GM12878 (cell line): Measurements from ENCODE around the gene CD40LG. TPM values are rescaled to one million over a fixed set of nuclear protein-coding genes. Genes with fewer than 3 reads are reported as not detected.

ENCODE experiments used
- BRCA1 ChIP-seq: IDR thresholded peaks from 2 replicates; pipeline ENCODE4 v1.6.1; 2011; ENCODE audit warnings: low read depth, low read length, improper control_type of control experiment
- IKZF2 ChIP-seq, 2 experiments: fragments of 450-650 bp; IDR thresholded peaks; 2 replicates each; pipeline ENCODE4 v1.6.1; 2017; ENCODE audit warnings: mild to moderate bottlenecking in 2 of 2, moderate library complexity in 2 of 2
- IRF4 ChIP-seq: IDR thresholded peaks from 2 replicates; pipeline ENCODE4 v1.6.1; 2011; ENCODE audit warnings: low read depth, low read length
- JUNB ChIP-seq: IDR thresholded peaks from 2 replicates; pipeline ENCODE4 v1.6.1; 2016; ENCODE audit warnings: antibody characterized with exemption, mild to moderate bottlenecking
- MTA3 ChIP-seq: IDR thresholded peaks from 2 replicates; pipeline ENCODE4 v1.6.1; 2012; ENCODE audit warnings: low read length, inconsistent platforms, borderline replicate concordance
- NFYB ChIP-seq: IDR thresholded peaks from 2 replicates; pipeline ENCODE4 v1.6.1; 2011; ENCODE audit warnings: low read depth, mild to moderate bottlenecking, low read length, improper control_type of control experiment, moderate library complexity; ENCODE audit not compliant: insufficient read depth
- SPI1 ChIP-seq: IDR thresholded peaks from 2 replicates; pipeline ENCODE4 v1.6.1; 2011; ENCODE audit warnings: low read depth, mild to moderate bottlenecking, low read length, moderate library complexity, borderline replicate concordance; ENCODE audit not compliant: insufficient read depth
- ZZZ3 ChIP-seq: IDR thresholded peaks from 2 replicates; pipeline ENCODE4 v1.6.1; 2011; ENCODE audit warnings: low read depth; ENCODE audit not compliant: control insufficient read depth, insufficient read length
- polyA plus RNA-seq, 11 experiments: library from polyadenylated mRNA; depleted of rRNA in 4 of 11; unstranded in 6 of 11; stranded (reverse) in 5 of 11; fragments of >200 nt; fragmentation: Nextera tagmentation in 4 of 11; fragmentation: Illumina TruSeq in 1 of 11; extraction: Ambion mirVana in 4 of 11; extraction: Trizol in 1 of 11; gene quantifications; 1 replicate in 1 of 11; 2 replicates in 10 of 11; pipeline versions ENCODE4 v1.2.1 to v1.2.3, GENCODE V29; 2011 to 2016; ENCODE audit warnings: inconsistent platforms in 2 of 11, missing spikeins in 2 of 11, low read depth in 1 of 11
- total RNA-seq, 4 experiments: library from RNA; depleted of rRNA in 3 of 4; stranded (reverse); fragments of >200 nt in 3 of 4; fragmentation: Illumina TruSeq in 1 of 4; extraction: Trizol in 1 of 4; gene quantifications; 2 replicates each; pipeline versions ENCODE4 v1.2.1 to v1.2.3, GENCODE V29; 2013 to 2021
- TF ChIP-seq, protein P1 (sequence below): IDR thresholded peaks from 2 replicates; pipeline ENCODE4 v1.6.1; 2012; ENCODE audit warnings: improper control_type of control experiment, low read depth, low read length; ENCODE audit not compliant: insufficient replicate concordance
- TF ChIP-seq, protein P2 (sequence below): IDR thresholded peaks from 2 replicates; pipeline ENCODE4 v1.6.1; 2012; ENCODE audit warnings: low read length, inconsistent platforms

Gene CD40LG
- total and polyA plus RNA-seq, 10 of the 15 experiments (the other 5 are each of a cell fraction or from before 2014, with no cell fraction given), result 0.04 to 0.21 (median 0.11) TPM; not detected in 6

DNA sequence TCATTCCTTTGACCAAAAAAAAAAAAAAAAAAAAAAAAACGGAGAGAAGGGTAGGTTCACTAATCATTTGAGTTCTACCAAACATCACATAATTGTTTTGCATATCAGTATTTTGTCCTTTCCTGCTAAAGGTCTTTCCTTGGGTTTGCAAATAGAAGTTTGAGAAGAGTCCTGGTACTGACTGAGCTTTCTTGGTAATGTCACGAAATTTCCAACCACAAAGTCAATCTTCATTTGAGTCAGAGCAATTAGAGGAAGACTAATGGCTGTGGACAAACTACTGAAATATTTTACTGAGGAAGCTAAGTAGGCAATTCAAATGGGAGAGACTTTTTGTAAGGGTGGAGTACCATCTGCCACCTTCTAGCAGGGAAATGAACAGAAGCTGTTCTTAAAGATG is 21.7 kb upstream of the CD40LG start (continued):
- TF ChIP-seq, protein P1, sequence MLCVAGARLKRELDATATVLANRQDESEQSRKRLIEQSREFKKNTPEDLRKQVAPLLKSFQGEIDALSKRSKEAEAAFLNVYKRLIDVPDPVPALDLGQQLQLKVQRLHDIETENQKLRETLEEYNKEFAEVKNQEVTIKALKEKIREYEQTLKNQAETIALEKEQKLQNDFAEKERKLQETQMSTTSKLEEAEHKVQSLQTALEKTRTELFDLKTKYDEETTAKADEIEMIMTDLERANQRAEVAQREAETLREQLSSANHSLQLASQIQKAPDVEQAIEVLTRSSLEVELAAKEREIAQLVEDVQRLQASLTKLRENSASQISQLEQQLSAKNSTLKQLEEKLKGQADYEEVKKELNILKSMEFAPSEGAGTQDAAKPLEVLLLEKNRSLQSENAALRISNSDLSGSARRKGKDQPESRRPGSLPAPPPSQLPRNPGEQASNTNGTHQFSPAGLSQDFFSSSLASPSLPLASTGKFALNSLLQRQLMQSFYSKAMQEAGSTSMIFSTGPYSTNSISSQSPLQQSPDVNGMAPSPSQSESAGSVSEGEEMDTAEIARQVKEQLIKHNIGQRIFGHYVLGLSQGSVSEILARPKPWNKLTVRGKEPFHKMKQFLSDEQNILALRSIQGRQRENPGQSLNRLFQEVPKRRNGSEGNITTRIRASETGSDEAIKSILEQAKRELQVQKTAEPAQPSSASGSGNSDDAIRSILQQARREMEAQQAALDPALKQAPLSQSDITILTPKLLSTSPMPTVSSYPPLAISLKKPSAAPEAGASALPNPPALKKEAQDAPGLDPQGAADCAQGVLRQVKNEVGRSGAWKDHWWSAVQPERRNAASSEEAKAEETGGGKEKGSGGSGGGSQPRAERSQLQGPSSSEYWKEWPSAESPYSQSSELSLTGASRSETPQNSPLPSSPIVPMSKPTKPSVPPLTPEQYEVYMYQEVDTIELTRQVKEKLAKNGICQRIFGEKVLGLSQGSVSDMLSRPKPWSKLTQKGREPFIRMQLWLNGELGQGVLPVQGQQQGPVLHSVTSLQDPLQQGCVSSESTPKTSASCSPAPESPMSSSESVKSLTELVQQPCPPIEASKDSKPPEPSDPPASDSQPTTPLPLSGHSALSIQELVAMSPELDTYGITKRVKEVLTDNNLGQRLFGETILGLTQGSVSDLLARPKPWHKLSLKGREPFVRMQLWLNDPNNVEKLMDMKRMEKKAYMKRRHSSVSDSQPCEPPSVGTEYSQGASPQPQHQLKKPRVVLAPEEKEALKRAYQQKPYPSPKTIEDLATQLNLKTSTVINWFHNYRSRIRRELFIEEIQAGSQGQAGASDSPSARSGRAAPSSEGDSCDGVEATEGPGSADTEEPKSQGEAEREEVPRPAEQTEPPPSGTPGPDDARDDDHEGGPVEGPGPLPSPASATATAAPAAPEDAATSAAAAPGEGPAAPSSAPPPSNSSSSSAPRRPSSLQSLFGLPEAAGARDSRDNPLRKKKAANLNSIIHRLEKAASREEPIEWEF, result no peak
- TF ChIP-seq ZZZ3 (no peak), NFYB (no peak), JUNB (peak; percentile 52), IRF4 (peak; percentile 57; the same call in 1 of the 2 replicates), BRCA1 (no peak), SPI1 (no peak), MTA3 (no peak), IKZF2 (IDR thresholded peaks at IDR 0.05) (peak; percentile 25 to 30; a peak in 2 of 4 replicates)
- TF ChIP-seq, protein P2, sequence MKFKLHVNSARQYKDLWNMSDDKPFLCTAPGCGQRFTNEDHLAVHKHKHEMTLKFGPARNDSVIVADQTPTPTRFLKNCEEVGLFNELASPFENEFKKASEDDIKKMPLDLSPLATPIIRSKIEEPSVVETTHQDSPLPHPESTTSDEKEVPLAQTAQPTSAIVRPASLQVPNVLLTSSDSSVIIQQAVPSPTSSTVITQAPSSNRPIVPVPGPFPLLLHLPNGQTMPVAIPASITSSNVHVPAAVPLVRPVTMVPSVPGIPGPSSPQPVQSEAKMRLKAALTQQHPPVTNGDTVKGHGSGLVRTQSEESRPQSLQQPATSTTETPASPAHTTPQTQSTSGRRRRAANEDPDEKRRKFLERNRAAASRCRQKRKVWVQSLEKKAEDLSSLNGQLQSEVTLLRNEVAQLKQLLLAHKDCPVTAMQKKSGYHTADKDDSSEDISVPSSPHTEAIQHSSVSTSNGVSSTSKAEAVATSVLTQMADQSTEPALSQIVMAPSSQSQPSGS, result 0 out of 2 replicates have a peak, but pooled peaks have one; percentile 20
